Choroid plexus epithelial cell (primary cell): ENCODE data around the gene LYSMD1.

Source experiments
- DNase-seq: peaks from one replicate; pipeline ENCODE4 v3.0.0-alpha.2; 2010; ENCODE audit warnings: low read depth
- H3K4me3 ChIP-seq: 2 replicates; pipeline ENCODE4 v1.5.1; 2011; ENCODE audit warnings: low read depth, mild to moderate bottlenecking, control low read depth, low read length, moderate library complexity
- TF ChIP-seq, protein P1 (sequence below): conservative IDR thresholded peaks from 2 replicates; pipeline ENCODE4 v1.5.1; 2011; ENCODE audit warnings: low read depth, mild to moderate bottlenecking, control low read depth, inconsistent platforms, low read length, moderate library complexity

Gene LYSMD1

DNA sequence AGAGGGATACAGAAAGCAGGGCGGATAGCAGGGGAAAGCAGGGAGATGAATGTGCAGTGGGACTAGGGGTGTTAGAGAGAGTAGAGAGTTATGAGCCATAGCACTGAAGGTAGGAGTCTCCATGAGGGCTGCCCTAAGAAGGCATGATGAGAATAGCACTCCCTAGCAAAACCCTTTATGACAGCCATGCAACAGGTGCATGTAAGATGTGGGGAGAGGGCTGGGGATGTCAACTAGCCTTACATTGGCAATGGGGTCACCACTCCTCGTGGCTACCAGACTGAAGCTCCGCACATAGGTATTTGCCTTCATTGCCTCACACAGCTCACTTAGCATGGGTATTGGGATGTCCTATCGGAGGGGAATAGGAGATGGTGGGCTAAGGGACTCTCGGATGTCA is 5.5 kb upstream of the LYSMD1 start:
- DNase-seq = no peak
- no peak overlapping the region for H3K4me3 ChIP-seq
- TF ChIP-seq, protein P1, sequence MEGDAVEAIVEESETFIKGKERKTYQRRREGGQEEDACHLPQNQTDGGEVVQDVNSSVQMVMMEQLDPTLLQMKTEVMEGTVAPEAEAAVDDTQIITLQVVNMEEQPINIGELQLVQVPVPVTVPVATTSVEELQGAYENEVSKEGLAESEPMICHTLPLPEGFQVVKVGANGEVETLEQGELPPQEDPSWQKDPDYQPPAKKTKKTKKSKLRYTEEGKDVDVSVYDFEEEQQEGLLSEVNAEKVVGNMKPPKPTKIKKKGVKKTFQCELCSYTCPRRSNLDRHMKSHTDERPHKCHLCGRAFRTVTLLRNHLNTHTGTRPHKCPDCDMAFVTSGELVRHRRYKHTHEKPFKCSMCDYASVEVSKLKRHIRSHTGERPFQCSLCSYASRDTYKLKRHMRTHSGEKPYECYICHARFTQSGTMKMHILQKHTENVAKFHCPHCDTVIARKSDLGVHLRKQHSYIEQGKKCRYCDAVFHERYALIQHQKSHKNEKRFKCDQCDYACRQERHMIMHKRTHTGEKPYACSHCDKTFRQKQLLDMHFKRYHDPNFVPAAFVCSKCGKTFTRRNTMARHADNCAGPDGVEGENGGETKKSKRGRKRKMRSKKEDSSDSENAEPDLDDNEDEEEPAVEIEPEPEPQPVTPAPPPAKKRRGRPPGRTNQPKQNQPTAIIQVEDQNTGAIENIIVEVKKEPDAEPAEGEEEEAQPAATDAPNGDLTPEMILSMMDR = no peak

DNA sequence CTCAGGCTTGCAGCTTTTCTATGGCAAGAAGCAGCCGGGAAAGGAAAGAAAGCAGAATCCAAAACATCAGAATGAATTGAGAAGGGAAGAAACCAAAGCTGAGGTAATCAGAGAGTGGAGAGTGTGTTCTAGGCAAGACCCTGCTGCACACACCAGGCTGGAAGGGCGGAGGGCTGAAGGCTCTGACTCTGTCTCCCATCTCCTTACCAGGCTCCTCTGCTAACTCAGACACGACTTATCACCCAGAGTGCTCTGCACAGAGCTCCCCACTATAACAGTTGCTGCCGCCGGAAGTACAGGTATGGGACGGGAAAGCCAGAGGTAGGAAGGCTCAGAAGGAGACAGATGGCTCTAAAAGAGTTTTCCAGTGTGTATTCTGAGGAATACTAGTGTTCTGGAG is 1.4 kb upstream of the LYSMD1 start:
- H3K4me3 ChIP-seq = peak overlapping the region; percentile 96
- TF ChIP-seq, protein P1 = no peak
- DNase-seq = no peak

DNA sequence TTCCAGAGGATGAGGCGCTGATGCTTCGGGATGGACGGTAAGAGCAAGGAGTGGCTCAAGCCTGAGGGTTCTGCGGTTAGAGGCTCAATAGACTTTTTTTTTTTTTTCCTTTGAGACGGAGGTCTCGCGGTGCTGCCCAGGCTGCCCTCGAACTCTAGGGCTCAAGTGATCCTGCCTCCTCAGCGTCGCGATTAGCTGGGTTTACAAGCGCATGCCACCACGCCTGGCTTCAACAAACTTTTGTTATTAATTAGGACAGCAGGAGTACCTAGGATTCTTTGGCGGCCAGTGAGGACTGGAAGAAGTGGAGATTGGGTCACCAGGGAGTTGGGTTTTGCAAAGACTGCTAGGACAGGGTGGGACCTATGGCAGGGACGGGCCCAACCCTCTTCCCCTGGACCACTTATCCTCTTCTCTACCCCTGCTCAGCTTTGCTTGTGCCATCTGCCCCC is 829 bp upstream of the LYSMD1 start:
- H3K4me3 ChIP-seq = peak overlapping the region; percentile 96
- TF ChIP-seq, protein P1 = no peak
- peak; percentile 79 for DNase-seq

DNA sequence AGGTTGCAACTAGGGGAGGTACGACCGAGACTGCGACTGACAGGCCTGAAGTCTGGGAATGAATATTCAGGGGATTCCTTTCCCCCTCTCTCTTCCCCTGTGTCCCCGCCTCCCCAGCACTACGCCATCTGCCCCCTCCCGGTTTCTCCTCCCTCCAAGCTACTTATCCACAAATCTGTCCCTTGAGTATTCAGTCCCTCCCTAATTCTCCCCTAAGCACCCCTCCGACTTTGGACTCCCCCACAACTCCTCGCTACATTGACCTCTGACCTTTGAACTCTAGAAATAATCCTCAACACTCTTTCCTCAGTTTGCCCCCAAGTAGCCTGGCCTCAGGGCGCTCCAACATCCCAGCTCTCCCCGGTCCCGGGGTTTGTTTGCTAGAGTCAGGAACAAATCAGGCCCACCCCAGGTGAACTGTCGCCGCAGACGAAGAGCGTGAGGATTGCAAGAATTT is 393 bp downstream of the LYSMD1 start:
- H3K4me3 ChIP-seq = peak overlapping the region; percentile 96
- DNase-seq = peak; percentile 60
- TF ChIP-seq, protein P1 = no peak

DNA sequence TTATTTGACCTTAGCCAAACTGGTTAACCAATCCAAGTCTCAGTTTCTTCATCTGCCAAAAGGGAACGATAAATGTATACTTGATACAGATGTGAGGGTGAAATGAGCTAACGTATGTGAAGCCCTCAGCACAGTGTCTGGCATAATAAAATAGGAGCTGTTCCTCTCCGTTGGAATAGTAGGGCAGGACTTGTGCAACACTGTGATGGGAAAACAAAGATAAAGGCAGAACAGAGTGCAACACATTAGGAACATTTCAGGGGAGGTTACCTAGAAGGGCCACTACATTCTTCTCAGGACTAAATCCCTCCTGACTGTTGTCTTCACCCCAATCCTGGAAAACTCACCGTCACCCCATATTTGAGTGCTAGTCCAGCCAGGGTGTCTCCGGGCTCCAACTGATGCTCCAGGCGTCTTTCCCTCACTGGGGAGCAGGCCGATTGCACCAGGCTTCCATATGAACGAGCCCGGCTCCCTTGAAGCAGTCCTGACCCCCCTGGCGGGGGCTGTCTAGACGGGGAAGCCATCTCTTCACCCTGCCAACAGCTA is 896 bp downstream of the LYSMD1 start:
- peak; percentile 17 for DNase-seq
- TF ChIP-seq, protein P1 = no peak
- H3K4me3 ChIP-seq = peak overlapping the region; percentile 96

DNA sequence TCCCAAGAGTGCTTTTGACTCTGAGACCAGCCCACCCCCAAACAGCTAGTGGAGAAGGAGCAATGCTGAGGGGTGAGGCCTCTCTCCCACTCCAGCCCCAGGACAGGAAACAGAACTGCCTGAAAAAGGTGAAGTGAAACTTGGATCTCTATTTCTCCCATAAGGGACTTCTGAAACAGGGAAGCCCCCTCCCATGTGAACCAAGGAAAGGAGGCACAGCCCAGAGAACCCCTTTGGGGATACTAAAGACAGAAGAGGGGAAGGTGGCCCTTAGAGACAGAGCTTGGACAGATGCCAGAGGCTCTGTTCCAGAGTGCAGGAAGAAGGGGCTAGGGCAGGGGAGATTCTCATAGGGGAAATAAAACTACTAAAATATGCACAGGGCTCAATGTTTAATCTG is 6.3 kb downstream of the LYSMD1 start:
- TF ChIP-seq, protein P1 = no peak
- no peak for DNase-seq
- H3K4me3 ChIP-seq = no peak overlapping the region

DNA sequence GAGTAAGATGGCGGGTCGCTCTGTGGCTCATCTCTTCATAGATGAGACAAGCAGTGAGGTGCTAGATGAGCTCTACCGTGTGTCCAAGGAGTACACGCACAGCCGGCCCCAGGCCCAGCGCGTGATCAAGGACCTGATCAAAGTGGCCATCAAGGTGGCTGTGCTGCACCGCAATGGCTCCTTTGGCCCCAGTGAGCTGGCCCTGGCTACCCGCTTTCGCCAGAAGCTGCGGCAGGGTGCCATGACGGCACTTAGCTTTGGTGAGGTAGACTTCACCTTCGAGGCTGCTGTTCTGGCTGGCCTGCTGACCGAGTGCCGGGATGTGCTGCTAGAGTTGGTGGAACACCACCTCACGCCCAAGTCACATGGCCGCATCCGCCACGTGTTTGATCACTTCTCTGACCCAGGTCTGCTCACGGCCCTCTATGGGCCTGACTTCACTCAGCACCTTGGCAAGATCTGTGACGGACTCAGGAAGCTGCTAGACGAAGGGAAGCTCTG is 6.9 kb downstream of the LYSMD1 start:
- DNase-seq = no peak
- H3K4me3 ChIP-seq = no peak overlapping the region
- TF ChIP-seq, protein P1 = no peak
